NCI-H1694 (cell line): ENCODE data around the gene HRH3.
A peak's percentile ranks its signal among the peaks of the same experiment; 100 is the strongest.

Experiments used
- DNase-seq: peaks from one replicate; lab custom pipeline; 2025; lab: John Stamatoyannopoulos, UW

Gene HRH3

DNA sequence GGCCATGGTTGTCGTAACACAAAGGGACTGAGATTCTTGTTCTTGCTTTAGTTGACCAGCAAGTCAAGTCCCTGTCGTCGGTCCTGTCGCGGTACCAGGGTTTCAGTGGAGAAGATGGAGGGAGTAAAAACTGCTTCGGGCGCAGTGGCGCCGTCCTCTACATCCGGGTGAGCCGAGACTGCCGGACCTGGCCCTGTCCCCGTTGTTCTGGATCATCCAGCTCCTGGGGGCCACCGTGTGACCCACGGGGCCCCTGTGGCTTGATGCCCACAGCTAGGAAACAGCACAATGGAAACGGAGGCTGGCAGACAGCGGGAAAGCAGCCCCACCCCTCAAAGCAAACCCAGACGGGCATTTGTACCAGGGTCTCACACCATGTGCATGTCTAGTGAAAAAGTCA is 22.3 kb downstream of the HRH3 start:
- no peak for DNase-seq

- no peak for DNase-seq
Observed at GRCh38 chr20:62197311-62197710, 22.8 kb downstream of the HRH3 start.

DNA sequence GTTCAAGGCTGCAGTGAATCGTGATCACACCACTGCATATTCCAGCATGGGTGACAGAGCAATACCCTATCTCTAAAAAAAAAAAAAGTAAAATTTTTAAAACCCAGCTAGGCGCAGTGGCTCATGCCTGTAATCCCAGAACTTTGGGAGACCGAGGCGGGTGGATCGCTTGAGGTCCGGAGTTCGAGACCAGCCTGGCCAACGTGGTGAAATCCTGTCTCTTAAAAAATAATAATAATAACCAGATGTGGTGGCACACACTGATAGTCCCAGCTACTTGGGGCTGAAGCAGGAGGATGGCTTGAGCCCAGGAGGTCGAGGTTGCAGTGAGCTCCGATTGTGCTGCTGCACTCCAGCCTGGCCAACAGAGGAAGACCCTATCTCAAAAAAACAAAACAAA is 23.8 kb downstream of the HRH3 start:
- no peak for DNase-seq

- DNase-seq: no peak
Observed at GRCh38 chr20:62195736-62196135, 24.3 kb downstream of the HRH3 start.

DNA sequence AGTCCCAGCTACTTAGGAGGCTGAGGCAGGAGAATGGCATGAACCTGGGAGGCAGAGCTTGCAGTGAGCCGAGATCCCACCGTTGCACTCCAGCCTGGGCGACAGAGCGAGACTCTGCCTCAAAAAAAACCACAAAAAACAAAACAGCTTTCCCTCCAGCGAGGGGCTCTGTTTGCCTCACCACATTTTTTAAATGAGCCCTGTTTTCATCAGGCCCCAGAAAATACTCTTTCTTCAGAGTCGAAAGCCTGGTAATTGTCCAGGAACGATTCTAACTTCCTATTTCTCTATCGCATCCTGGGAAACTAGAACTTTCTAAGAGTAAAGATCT is 25.0 kb downstream of the HRH3 start:
- no peak for DNase-seq

DNA sequence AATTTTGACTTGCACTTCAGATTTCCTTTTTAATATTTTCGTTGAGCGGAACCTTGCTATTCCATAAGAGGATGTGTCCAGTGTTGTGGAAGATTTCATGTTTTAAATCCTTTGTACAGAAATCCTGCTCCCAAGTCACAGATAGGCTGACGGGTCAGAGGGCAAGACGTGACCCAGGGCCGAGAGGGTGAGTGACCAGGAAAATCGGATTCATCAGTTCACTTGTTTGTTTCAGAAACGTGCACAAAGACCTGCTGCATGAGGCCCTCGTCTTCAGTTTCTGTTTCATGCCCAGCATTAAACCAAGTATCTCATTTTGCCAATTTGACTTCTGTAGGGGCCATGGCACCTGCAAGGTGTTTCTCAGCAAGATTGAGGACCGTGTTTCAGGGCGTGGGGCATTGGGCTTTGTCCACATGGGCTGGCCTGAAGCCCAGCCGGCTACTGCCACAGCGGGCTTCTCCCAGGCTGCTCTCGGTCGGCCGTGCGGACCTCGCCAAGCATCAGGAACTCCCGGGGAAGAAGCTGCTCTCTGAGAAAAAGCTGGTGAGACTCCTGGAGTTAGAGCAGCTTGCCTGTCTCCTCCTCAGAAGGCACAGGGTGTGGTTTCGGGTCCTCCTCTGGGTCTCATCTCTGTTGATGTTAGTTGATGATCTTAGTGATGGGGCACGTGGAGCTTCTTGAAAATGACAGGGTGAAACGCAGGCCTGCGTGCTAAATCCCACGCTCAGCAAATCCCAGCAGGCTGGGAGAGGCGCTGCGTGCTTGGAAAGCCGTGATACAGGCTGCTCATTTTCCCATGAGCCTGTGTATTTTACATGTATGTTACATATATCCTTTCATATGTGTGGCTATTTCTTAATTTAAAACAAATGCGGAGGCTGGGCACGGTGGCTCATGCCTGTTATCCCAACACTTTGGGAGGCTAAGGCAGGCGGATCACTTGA is 26.7 kb downstream of the HRH3 start:
- DNase-seq: no peak

DNA sequence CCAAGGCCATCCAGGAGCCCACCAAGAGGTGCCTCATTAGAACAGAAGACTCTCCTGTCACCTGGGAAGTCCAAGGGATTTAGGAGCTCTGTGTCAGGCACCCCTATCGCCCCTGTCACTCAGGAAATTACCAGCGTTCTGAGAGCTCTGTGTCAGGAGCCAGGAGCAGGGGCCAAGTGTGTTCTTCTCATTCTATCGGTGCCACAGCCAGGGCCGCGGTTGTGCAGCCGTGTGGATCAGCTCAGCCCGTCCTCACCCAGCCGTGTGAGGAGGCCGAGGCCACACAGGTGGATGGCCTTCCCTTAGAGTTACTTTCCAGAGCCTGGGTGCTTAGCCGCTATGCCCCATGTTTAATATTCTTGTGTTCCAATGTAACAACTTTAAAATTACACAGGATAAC is 27.4 kb downstream of the HRH3 start:
- DNase-seq: no peak

DNA sequence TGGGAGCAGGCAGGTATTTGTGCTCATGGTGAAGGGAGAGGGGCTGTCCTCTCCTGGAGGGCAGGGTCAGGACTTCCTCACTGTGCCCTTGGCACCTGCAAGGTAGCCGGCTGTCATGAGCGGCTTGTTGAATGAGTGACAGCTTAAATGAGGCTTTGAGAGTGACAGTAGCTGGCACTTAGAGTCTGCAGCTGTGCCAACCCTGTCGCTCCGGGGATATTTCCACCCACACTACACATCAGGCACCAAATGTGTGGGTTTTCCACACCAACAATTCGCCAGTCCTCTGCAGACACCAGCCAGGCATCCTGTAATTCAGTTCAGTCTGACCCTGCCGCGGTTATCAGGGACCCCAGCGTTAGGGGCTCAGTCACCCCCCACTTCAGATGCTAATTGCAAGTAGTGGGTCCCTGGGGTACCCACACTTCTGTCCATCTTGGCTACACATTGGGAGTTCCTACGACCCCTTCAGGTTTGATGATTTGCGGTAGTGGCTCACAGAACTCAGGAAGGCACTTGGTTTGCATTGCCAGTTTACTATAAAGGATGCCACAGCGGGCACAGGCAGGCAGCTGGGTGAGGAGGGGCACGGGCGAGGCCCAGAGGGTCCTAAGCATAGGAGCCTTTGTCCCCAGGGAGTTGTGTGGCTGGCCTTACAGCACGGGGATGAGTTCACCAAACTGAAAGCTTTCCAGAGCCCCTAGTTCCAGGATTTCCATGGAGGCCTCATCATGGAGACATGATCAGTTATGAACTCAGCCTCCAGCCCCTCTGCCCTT is 28.1 kb downstream of the HRH3 start:
- DNase-seq: no peak

DNA sequence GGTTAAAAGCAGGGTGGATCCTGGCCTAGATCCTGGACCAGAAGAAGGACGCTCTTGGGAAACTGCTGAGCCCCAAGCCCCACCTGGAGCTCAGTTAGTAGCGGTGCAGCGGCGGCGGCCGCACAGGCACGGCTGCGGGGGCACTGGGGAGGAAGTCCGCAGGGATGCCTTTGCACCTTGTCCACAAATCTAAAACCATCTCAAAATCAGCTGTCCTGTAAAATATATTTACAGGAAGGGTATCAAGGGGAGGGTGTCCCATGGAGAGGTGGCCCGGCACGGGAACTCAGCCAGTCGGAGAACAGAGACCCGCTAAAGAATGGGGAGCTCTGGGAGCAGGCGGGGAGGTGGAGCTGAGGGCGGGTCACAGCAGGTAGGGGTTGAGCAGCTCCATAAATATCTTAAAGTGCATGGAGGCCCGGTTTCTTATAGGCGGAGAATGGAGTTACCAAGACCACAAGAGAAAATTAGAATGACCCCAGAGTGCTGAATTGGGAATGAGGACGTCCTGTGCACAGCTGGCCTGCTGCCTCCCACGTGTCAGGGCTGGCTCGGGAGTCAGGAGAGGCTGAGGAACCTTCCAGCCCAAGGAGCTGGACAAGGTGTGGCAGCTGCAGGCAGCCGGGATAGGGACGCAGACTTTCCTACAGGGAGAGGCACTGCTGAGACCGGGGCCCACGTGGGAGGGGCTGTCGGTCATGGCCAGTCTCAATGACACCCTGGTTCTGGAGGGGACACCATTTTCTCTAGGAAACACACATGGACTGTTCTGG is 29.3 kb downstream of the HRH3 start:
- DNase-seq: no peak

GRCh38 chr20:62186887-62187866 is 32.9 kb downstream of the HRH3 start:
- DNase-seq: no peak

GRCh38 chr20:62186096-62186426 is 34.0 kb downstream of the HRH3 start:
- DNase-seq: no peak

DNA sequence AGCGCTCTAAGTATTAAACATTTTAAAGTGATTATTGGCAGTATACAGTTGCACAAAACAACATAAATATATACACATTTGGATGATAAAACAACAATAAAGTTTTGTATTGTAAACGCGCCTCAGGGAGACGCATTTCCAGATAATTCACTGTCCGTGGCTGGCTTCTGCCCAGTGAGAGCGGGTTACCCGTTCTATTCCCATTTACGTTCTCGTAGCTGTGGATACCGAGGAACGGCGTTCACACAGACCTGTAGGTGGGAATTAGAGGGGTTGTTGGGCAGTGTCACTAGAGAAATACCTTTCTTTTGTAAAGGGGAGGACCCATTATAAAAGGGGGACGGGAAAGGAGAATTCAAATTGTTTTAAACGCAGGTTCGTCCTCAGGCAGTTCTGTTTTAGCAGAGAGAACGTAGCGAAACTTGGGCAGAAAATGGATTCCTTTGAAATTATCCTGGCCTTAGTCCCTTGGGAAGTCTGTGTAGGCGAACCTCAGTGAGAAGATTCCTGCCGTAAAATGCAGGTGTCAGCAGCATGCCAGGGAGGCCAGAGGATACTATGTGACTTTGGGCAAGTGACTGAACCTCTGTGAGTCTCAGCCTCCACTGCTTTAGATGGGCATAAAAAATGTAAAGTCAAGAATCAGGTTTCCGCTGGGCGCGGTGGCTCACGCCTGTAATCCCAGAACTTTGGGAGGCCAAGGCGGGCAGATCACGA is 36.5 kb downstream of the HRH3 start:
- no peak for DNase-seq

DNA sequence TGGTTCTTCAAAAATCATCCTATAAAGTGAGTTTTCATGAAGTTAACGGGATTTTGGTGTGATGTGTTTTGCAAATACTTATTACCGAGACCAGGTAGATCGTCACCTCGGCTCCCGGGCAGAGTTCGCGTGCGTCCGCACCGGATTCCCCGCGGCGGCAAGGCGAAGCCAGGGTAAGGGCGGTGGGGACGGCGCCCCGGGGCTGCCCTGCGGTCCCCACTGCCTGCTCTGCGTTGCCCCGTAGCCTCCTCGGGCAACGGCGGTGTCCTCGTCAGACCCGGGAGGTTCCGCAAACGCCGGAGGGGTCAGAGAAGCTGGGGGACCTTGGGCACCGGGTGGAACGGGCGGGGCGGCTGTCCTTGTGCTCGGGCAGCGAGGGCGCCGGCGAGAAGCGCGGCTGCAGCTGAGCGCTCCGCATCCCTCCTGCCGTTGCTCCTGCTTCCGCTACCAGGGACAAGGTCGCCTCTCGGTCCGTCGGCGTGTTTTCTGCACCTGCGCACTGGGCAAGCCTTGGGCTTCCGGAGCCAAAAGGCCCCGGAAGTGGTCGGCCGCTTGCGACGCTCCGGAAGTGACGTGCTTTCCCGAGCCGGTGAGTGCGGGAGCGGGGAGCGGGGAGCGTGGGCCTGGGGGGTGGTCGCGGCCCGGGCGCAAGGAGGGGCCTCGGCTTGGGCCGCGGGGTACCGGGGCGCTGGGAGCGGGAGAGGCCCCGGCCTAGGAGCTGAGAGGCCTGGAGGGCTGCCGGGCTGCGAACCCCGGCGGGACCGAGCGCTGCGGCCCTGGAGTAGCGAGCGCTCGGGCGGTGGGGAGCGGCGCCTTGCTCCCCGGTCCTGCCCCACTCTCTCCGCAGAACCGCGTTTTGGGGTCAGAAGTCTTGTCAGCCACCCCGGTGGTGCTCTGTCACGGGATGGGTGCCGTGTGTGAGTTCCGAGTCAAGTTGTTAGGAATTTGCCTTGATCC is 37.3 kb downstream of the HRH3 start, which contains the start of gene MTG2:
Gene MTG2, plus strand, starts transcription at position 560 of the 957 bp plus-strand sequence. CDS start 10,393 bp downstream, outside the sequence.
- DNase-seq: peak; percentile 82

- no peak for DNase-seq
Observed at GRCh38 chr20:62181808-62182207, 38.3 kb downstream of the HRH3 start.

DNA sequence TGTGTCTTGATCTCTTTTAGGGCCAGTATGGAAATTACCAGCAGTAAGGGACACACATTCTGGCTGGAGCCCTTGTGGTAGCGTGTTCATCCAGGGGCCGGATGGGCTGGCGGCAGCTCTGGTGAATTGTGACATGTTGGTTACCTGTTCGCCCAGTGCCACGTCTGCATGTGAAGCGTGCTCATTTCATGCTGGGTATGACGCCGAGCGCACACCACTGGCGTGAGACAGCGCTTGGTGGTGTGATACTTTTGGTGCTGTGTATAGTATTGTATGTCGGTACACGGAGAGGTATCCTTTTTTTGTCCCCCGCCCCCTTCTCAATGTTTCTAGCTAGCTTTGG is 40.9 kb downstream of the HRH3 start:
- DNase-seq: no peak

GRCh38 chr20:62178316-62179161 is 41.5 kb downstream of the HRH3 start:
- peak; percentile 13 for DNase-seq

GRCh38 chr20:62177307-62177706 is 42.8 kb downstream of the HRH3 start:
- DNase-seq: no peak

DNA sequence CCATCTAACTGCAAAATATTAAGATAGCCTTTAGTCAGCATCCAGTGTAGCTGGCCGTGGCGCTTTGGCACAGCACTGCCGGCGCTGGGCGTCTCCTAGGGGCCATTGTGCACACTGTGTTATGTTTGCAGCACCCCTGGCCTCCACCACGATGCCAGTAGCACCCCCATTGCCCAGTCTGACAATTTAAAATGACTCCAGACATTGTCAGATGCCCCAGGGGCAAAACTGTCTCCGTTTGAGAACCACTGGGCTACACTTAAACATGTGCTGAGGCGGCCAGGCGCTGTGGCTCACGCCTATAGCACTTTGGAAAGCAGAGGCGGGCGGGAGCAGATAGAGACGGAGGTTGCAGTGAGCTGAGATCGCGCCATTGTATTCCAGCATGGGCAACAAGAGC is 43.2 kb downstream of the HRH3 start:
- no peak for DNase-seq

DNA sequence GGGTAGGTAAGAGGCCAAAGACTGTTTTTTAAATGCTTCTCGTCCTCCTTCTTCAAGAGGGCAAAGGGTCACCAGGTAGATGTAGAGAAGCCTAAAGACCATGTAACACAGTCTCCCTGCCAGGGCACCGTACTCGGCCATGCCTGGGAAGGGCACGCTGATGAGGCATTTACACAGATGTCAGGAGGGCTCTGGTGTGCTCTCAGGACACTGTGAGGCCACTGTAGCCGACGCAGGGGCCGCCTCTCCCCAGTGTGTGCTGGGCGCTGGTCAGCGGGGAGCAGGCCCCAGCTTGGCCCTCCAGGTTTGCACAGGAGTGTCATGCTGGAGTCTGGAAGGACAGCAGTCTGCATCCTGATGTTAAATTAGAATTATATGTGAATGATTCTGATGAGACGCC is 44.4 kb downstream of the HRH3 start:
- no peak for DNase-seq
